Smooth muscle cell (in vitro differentiated cells): ENCODE data around the gene DCLK1. TPM values are rescaled to one million over a fixed set of nuclear protein-coding genes. Genes with fewer than 3 reads are reported as not detected.

Source experiments
- DNase-seq: peaks from one replicate; lab custom pipeline; 2025; ENCODE audit not compliant: unreplicated experiment; lab: John Stamatoyannopoulos, UW
- H2AFZ ChIP-seq: fragments of 200-600 bp; sonication (generic); 2 replicates; pipeline ENCODE4 v1.6.0; 2016; ENCODE audit warnings: antibody characterized with exemption, low read depth, mild to moderate bottlenecking
- H3F3A ChIP-seq: fragments of 200-600 bp; sonication (generic); 2 replicates; pipeline ENCODE4 v1.6.0; 2017; ENCODE audit warnings: antibody characterized with exemption, low read depth
- H3K27ac ChIP-seq: fragments of 200-600 bp; sonication (generic); 2 replicates; pipeline ENCODE4 v1.5.1; 2016; ENCODE audit warnings: low read depth, mild to moderate bottlenecking
- H3K27me3 ChIP-seq: fragments of 200-600 bp; sonication (generic); 2 replicates; pipeline ENCODE4 v1.6.1; 2016; ENCODE audit warnings: low read depth, mild to moderate bottlenecking
- H3K36me3 ChIP-seq: fragments of 200-600 bp; sonication (generic); 2 replicates; pipeline ENCODE4 v1.5.1; 2016; ENCODE audit warnings: low read depth
- H3K4me1 ChIP-seq: fragments of 200-600 bp; sonication (generic); 2 replicates; pipeline ENCODE4 v1.5.1; 2016; ENCODE audit warnings: low read depth
- H3K4me2 ChIP-seq: fragments of 200-600 bp; sonication (generic); 2 replicates; pipeline ENCODE4 v1.6.0; 2016; ENCODE audit warnings: mild to moderate bottlenecking
- H3K4me3 ChIP-seq: fragments of 200-600 bp; sonication (generic); 2 replicates; pipeline ENCODE4 v1.5.1; 2016; ENCODE audit warnings: mild to moderate bottlenecking
- H3K79me2 ChIP-seq: fragments of 200-600 bp; sonication (generic); 2 replicates; pipeline ENCODE4 v1.6.0; 2016; ENCODE audit warnings: low read depth, mild to moderate bottlenecking
- H3K9ac ChIP-seq: fragments of 200-600 bp; sonication (generic); 2 replicates; pipeline ENCODE4 v1.6.0; 2016; ENCODE audit warnings: low read depth
- H3K9me3 ChIP-seq: fragments of 200-600 bp; sonication (generic); replicated peaks from 2 replicates; pipeline ENCODE4 v1.5.1; 2016; ENCODE audit warnings: low read depth
- H4K20me1 ChIP-seq: fragments of 200-600 bp; sonication (generic); 2 replicates; pipeline ENCODE4 v1.6.0; 2016; ENCODE audit warnings: low read depth
- CTCF ChIP-seq: fragments of 200-600 bp; sonication (generic); IDR thresholded peaks from 2 replicates; pipeline ENCODE4 v1.5.1; 2017; ENCODE audit warnings: borderline replicate concordance, mild to moderate bottlenecking, antibody characterized with exemption; ENCODE audit not compliant: insufficient read depth, poor library complexity, severe bottlenecking
- WGBS: methylation state at CpG from one replicate; pipeline ENCODE4 v1.1.7; 2016; ENCODE audit warnings: low lambda C conversion rate; 5-methylcytosine and 5-hydroxymethylcytosine counted together
- polyA plus RNA-seq: library from polyadenylated mRNA; unstranded; fragments of >200 nt; fragmentation: Nextera tagmentation; extraction: Ambion mirVana; gene quantifications from 2 replicates; pipeline ENCODE4 v1.2.1, GENCODE V29; 2016
- total RNA-seq: library from RNA; depleted of rRNA; stranded (reverse); fragments of >200 nt; gene quantifications from 2 replicates; pipeline ENCODE4 v1.2.3, GENCODE V29; 2014

DCLK1 gene
- total and polyA plus RNA-seq, 2 experiments from 2014 or later = 0.72 TPM; not detected in 1

DNA sequence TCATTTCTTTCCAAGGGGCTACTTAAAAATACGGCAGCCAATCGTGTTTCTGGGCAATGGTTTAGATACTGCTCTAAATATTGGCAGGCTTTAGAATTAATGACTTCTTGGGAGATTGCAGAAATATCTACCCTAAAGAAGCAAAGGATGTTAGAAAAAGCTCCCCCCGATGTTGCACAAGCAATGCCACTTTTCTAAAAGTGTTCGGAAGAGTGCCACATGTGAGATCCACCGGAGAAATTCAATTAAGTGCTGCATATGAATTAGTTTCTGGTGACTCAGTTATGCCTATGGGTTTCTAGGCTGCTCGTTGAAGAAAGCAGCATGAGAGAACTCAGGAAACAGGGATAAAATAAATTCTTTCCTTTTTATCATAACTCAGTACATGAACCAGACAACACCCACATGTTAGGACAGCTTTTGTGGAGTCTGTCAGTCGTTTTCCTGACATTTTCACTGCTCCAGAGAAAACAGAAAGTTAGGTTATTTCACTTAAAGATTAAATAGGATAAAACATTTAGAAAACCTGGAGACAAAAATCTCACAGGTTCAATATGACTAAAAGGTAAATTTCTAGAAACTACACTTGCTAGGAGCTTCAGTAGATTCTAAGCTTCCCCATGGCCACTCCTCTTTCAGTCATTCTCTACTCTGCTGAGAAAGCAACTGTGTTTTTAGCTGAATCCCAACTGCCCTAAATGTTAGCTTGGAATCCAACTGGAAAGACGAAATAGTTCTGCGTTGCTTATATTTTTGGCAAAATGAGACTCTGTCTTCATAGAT lies 244.7 kb downstream of the DCLK1 start:
- Histone ChIP-seq H3K9ac (no peak overlapping the region), H3K9me3 (no peaks in the 10 kb centered on the region), H3K4me2 (peak overlapping the region; percentile 31), H3K27me3 (no peaks in the 10 kb centered on the region), H4K20me1 (no peaks in the 10 kb centered on the region), H2AFZ (peak overlapping the region; percentile 57), H3K4me3 (no peak overlapping the region), H3K4me1 (peaks cover 2% of the 10 kb centered on the region), H3K27ac (peak overlapping the region; percentile 4), H3K36me3 (no peaks in the 10 kb centered on the region), H3F3A (peaks cover 3% of the 10 kb centered on the region), H3K79me2 (no peaks in the 10 kb centered on the region)
- TF ChIP-seq CTCF = no peak
- DNase-seq = no peak
- WGBS = 59% methylated on average over 9 of the region's 9 CpGs

GRCh38 chr13:35884211-35884760 lies 246.9 kb downstream of the DCLK1 start:
- H3K9me3 ChIP-seq = no peaks in the 10 kb centered on the region
- no peak overlapping the region for H3K4me2 ChIP-seq
- no peaks in the 10 kb centered on the region for H4K20me1 ChIP-seq
- no peak for TF ChIP-seq CTCF
- 75% methylated on average over 4 of the region's 4 CpGs for WGBS
- no peak overlapping the region for H2AFZ ChIP-seq
- H3K27me3 ChIP-seq = no peaks in the 10 kb centered on the region
- no peak overlapping the region for H3K27ac ChIP-seq
- no peak for DNase-seq
- no peak overlapping the region for H3K4me3 ChIP-seq
- H3K9ac ChIP-seq = no peak overlapping the region
- no peaks in the 10 kb centered on the region for H3K36me3 ChIP-seq
- no peaks in the 10 kb centered on the region for H3F3A ChIP-seq
- no peaks in the 10 kb centered on the region for H3K79me2 ChIP-seq
- H3K4me1 ChIP-seq = no peaks in the 10 kb centered on the region

- TF ChIP-seq CTCF = no peak
- Histone ChIP-seq H3K4me3 (no peak overlapping the region), H2AFZ (peak overlapping the region; percentile 69), H3K9me3 (no peaks in the 10 kb centered on the region), H3K9ac (no peak overlapping the region), H3K27me3 (no peaks in the 10 kb centered on the region), H3K79me2 (no peaks in the 10 kb centered on the region), H3K4me1 (no peaks in the 10 kb centered on the region), H3K4me2 (peak overlapping the region; percentile 13), H3K27ac (no peak overlapping the region), H3F3A (no peaks in the 10 kb centered on the region), H4K20me1 (no peaks in the 10 kb centered on the region), H3K36me3 (no peaks in the 10 kb centered on the region)
- WGBS = 54% methylated on average over 10 of the region's 10 CpGs
- DNase-seq = no peak
These were observed 248.3 kb downstream of the DCLK1 start for GRCh38 chr13:35882722-35883497.
